Smooth muscle cell of the umbilical artery (primary cell): ENCODE measurements around the gene FAM110C. TPM values are rescaled to one million over a fixed set of nuclear protein-coding genes. Genes with fewer than 3 reads are reported as not detected.

Source experiments
- total RNA-seq: library from RNA; depleted of rRNA; stranded (reverse); fragments of >200 nt; gene quantifications from 2 replicates; pipeline ENCODE4 v1.2.3, GENCODE V29; 2014

The FAM110C gene
- under 0.01 and 0.05 TPM in 2 replicates for total RNA-seq

GRCh38 chr2:46471-47345, at the start of gene FAM110C:
Gene FAM110C, minus strand, starts transcription at chr2:46505. Its CDS starts 120 bp downstream, at chr2:46385.

Other genes with a start within 250 kb of the FAM110C start
- gene SH3YL1, start 217.5 kb upstream of the FAM110C start, total RNA-seq = 53.7 and 61.0 TPM in 2 replicates
- 111 and 112 TPM in 2 replicates for gene ACP1, start 218.4 kb upstream of the FAM110C start, total RNA-seq
- gene ALKAL2, start 241.6 kb upstream of the FAM110C start, total RNA-seq = not detected in 2 replicates